Keratinocyte (primary cell): ENCODE measurements around the gene INSRR. TPM values are rescaled to one million over a fixed set of nuclear protein-coding genes. Genes with fewer than 3 reads are reported as not detected.

Source experiments
- DNase-seq: peaks from one replicate; pipeline ENCODE4 v3.0.0-alpha.2; 2011; ENCODE audit warnings: low read depth, missing footprints, low spot score
- FAIRE-seq: peaks from 2 replicates; lab custom pipeline; 2011; peaks lifted over from hg19 to GRCh38; lab: Jason Lieb, UNC
- H2AFZ ChIP-seq: 2 replicates; pipeline ENCODE4 v1.6.0; 2012; ENCODE audit warnings: low read length, control low read depth, inconsistent platforms; ENCODE audit not compliant: control insufficient read depth
- H3K27ac ChIP-seq: 2 replicates; pipeline ENCODE4 v1.5.1; 2011; ENCODE audit warnings: low read length; ENCODE audit not compliant: control insufficient read depth, insufficient read depth
- H3K27me3 ChIP-seq: 3 replicates; pipeline ENCODE4 v1.6.0; 2011; ENCODE audit warnings: low read length; ENCODE audit not compliant: control insufficient read depth, insufficient read depth; ENCODE audit errors: extremely low read depth
- H3K36me3 ChIP-seq, 2 experiments: 2 replicates in 1 of 2; 3 replicates in 1 of 2; pipeline ENCODE4 v1.5.1; 2011; ENCODE audit warnings: low read length in 2 of 2, mild to moderate bottlenecking in 1 of 2; ENCODE audit not compliant: control insufficient read depth in 2 of 2, insufficient read depth in 2 of 2; ENCODE audit errors: extremely low read depth in 1 of 2
- H3K4me1 ChIP-seq: 3 replicates; pipeline ENCODE4 v1.5.1; 2011; ENCODE audit warnings: low read length; ENCODE audit not compliant: control insufficient read depth, insufficient read depth; ENCODE audit errors: extremely low read depth
- H3K4me2 ChIP-seq: 3 replicates; pipeline ENCODE4 v1.6.0; 2011; ENCODE audit warnings: low read depth, low read length; ENCODE audit not compliant: control insufficient read depth, insufficient read depth; ENCODE audit errors: extremely low read depth
- H3K4me3 ChIP-seq, 3 experiments: fragments of 200-600 bp in 1 of 3; sonication (generic) in 1 of 3; 2 replicates in 2 of 3; 3 replicates in 1 of 3; pipeline ENCODE4 v1.5.1; 2011 to 2016; ENCODE audit warnings: low read length in 3 of 3, mild to moderate bottlenecking in 3 of 3, control low read depth in 2 of 3, inconsistent platforms in 1 of 3, low read depth in 1 of 3, mixed read lengths in 1 of 3, mixed run types in 1 of 3, moderate library complexity in 1 of 3; ENCODE audit not compliant: control insufficient read depth in 2 of 3, insufficient read depth in 2 of 3; ENCODE audit errors: extremely low read depth in 1 of 3
- H3K79me2 ChIP-seq: 2 replicates; pipeline ENCODE4 v1.6.0; 2012; ENCODE audit warnings: low read length; ENCODE audit not compliant: control insufficient read depth, insufficient read depth
- H3K9ac ChIP-seq: 3 replicates; pipeline ENCODE4 v1.6.0; 2011; ENCODE audit warnings: low read length; ENCODE audit not compliant: control insufficient read depth, insufficient read depth; ENCODE audit errors: extremely low read depth
- H3K9me1 ChIP-seq: 3 replicates; pipeline ENCODE4 v1.6.0; 2011; ENCODE audit warnings: low read length; ENCODE audit not compliant: control insufficient read depth, insufficient read depth; ENCODE audit errors: extremely low read depth
- H3K9me3 ChIP-seq: 2 replicates; pipeline ENCODE4 v1.5.1; 2012; ENCODE audit warnings: low read depth, low read length; ENCODE audit not compliant: control insufficient read depth
- H4K20me1 ChIP-seq: 3 replicates; pipeline ENCODE4 v1.6.0; 2011; ENCODE audit warnings: low read length; ENCODE audit not compliant: control insufficient read depth, insufficient read depth; ENCODE audit errors: extremely low read depth
- CTCF ChIP-seq, 3 experiments: IDR thresholded peaks in 1 of 3; conservative IDR thresholded peaks in 1 of 3; optimal IDR thresholded peaks in 1 of 3; 2 replicates in 2 of 3; 3 replicates in 1 of 3; pipeline versions ENCODE3 to v1.5.1; 2011; ENCODE audit warnings: low read length in 3 of 3, mild to moderate bottlenecking in 3 of 3, moderate library complexity in 2 of 3, control low read depth in 1 of 3, inconsistent platforms in 1 of 3; ENCODE audit not compliant: insufficient read depth in 2 of 3; ENCODE audit errors: extremely low read depth in 1 of 3
- EZH2 ChIP-seq: IDR thresholded peaks from one replicate; pipeline ENCODE4 v1.6.1; 2012; ENCODE audit warnings: inconsistent platforms, mild to moderate bottlenecking, low read length, moderate library complexity
- dilution Hi-C: fragments of 300-500 bp; cut with MboI; formaldehyde crosslinking; loops from one replicate; pipeline ENCODE4 v1.7.0; 2020; ENCODE audit warnings: low sequenced_read_pairs; ENCODE audit not compliant: extremely low pct_ligation_motif_present
- polyA plus RNA-seq, 5 experiments: library from polyadenylated mRNA; depleted of rRNA in 3 of 5; stranded (reverse) in 3 of 5; stranded (forward) in 1 of 5; unstranded in 1 of 5; fragments of >200 nt; gene quantifications; 1 replicate in 1 of 5; 2 replicates in 3 of 5; 3 replicates in 1 of 5; pipeline versions ENCODE4 v1.2.1 to v1.2.3, GENCODE V29; 2011 to 2012; ENCODE audit warnings: missing spikeins in 2 of 5, low read depth in 1 of 5, low replicate concordance in 1 of 5

INSRR gene
- polyA plus RNA-seq, 1 donor (not counting 4 experiments of a cell fraction or from before 2014, with no cell fraction given) = not detected

DNA sequence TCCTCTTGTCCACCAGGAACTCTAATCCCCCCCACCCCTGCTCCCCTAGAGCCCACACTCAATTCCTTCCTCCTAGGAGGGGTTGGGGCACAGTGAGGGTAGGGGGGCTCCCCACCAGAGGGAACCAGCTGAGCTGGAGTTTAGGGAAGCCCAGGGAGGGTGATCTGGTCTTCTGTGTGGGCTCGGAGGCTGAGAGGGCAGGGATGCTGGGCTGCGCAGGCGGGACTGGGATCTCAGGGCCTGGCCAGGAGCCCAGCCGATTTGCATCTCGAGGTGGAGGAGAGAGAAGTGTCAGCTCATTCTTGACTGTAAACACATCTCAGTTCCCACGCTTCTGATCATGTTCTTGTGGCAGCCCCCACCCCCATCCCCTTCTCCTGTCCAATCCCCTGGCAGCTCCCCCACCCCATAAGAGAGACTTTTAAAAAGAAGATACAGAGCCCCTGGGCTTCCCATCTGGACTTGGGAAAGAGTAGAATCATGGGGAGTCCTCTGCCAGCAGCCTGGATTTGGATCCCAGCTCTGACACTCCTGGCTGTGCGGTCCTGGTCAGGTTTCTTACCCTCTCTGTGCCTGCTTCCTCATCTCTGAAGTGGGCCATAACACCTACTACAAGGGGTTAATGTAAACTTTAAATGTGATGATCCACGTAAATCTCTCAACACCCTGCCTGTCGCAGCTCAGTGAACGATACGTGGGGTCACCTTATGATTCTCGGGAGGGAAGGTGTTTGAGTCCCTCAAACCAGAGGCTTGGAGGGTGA is 41.2 kb upstream of the INSRR start:
- Histone ChIP-seq H3K79me2 (no peaks in the 10 kb centered on the region), H3K4me3 (no peak overlapping the region), H3K4me2 (no peak overlapping the region), H3K9me1 (no peaks in the 10 kb centered on the region), H3K27ac (no peak overlapping the region), H2AFZ (no peak overlapping the region), H3K36me3 (no peaks in the 10 kb centered on the region), H3K4me1 (peaks cover 33% of the 10 kb centered on the region), H3K9me3 (no peaks in the 10 kb centered on the region), H4K20me1 (no peaks in the 10 kb centered on the region), H3K27me3 (no peaks in the 10 kb centered on the region), H3K9ac (no peak overlapping the region)
- DNase-seq (no peak), FAIRE-seq (no peak)
- TF ChIP-seq CTCF (optimal IDR thresholded peaks at IDR 0.05 in 1 of 3, IDR thresholded peaks at IDR 0.05 in 1 of 3, conservative IDR thresholded peaks at IDR 0.05 in 1 of 3; ENCODE audit: extremely low read depth in 1 of 3, insufficient read depth in 2 of 3, low read length in 3 of 3) (no peak), EZH2 (no peak)
- dilution Hi-C loops = no loop called here

DNA sequence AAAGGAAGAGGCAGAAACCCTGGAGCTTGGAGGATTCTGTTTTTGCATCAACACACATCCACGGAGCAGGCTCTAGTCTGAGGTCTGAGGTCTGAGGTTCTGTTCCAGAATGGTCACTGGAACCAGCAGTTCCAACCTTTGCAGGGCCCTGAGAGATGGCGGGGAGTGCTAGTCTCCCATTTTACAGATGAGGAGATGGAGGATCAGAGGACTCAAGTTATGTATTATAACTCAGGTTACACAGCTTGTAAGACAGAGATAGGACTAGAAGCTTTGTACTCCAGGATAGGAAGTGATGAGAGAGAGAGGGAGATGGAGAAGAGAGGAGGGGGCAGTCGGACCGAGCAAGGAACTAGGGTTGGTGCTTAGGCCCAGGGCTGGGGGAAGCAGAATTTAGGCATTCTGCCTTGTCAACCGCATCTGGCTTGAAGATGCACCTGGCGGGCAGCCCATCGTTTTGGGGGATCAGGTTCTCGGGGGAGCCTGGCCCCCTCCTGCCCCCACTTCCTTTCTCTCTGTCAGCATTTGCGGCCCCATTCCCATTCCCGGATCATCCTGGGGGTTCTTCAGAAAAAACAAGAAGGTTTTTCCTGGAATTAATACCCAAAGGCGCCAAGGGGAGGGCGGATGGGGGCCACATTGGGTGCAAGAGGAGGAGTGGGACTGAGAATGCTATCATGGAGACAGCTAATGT is 40.2 kb upstream of the INSRR start:
- Histone ChIP-seq H3K4me1 (peaks cover 33% of the 10 kb centered on the region), H3K4me2 (no peak overlapping the region), H2AFZ (no peak overlapping the region), H3K9me3 (no peaks in the 10 kb centered on the region), H4K20me1 (no peaks in the 10 kb centered on the region), H3K79me2 (no peaks in the 10 kb centered on the region), H3K27ac (no peak overlapping the region), H3K9me1 (no peaks in the 10 kb centered on the region), H3K27me3 (no peaks in the 10 kb centered on the region), H3K9ac (no peak overlapping the region), H3K36me3 (no peaks in the 10 kb centered on the region), H3K4me3 (no peak overlapping the region)
- no peak for DNase-seq
- no peak for FAIRE-seq
- TF ChIP-seq EZH2 (no peak), CTCF (optimal IDR thresholded peaks at IDR 0.05 in 1 of 3, IDR thresholded peaks at IDR 0.05 in 1 of 3, conservative IDR thresholded peaks at IDR 0.05 in 1 of 3; ENCODE audit: extremely low read depth in 1 of 3, insufficient read depth in 2 of 3, low read length in 3 of 3) (no peak)
- dilution Hi-C loops = no loop called here
